NCI-H460 (cell line): Measurements from ENCODE around the gene RBM33. TPM values are rescaled to one million over a fixed set of nuclear protein-coding genes. Genes with fewer than 3 reads are reported as not detected.
"Not testable (repeated sequence)": the region's sequence is repeated elsewhere in the genome, so short reads cannot be mapped to it uniquely, and the experiment has no call there.

ENCODE experiments used
- DNase-seq: peaks from one replicate; pipeline ENCODE4 v3.0.0-alpha.2; 2016; ENCODE audit warnings: low read depth; ENCODE audit errors: extremely low read depth
- total RNA-seq: library from RNA; depleted of rRNA; stranded (reverse); fragments of >200 nt; shearing (Covaris generic); gene quantifications from 2 replicates; pipeline ENCODE4 v1.2.3, GENCODE V29; 2014

Gene RBM33
- total RNA-seq, 1 experiment from 2014 or later: 20.9 TPM

GRCh38 chr7:155685791-155686160 is 41.3 kb downstream of the RBM33 start:
- DNase-seq: no peak

- not testable (repeated sequence) for DNase-seq
Measured at GRCh38 chr7:155686620-155687324, 42.3 kb downstream of the RBM33 start.

- DNase-seq: not testable (repeated sequence)
Measured at GRCh38 chr7:155688237-155688636, 43.8 kb downstream of the RBM33 start.

GRCh38 chr7:155690655-155691054 is 46.2 kb downstream of the RBM33 start:
- DNase-seq: not testable (repeated sequence)

GRCh38 chr7:155692317-155692716 is 47.9 kb downstream of the RBM33 start:
- DNase-seq: no peak

- DNase-seq: no peak
Measured at GRCh38 chr7:155693826-155694225, 49.4 kb downstream of the RBM33 start.

- DNase-seq: no peak
Measured at GRCh38 chr7:155694851-155695250, 50.4 kb downstream of the RBM33 start.

GRCh38 chr7:155696747-155697146 is 52.3 kb downstream of the RBM33 start:
- no peak for DNase-seq

GRCh38 chr7:155698633-155699032 is 54.2 kb downstream of the RBM33 start:
- DNase-seq: no peak

- no peak for DNase-seq
Measured at GRCh38 chr7:155699180-155699579, 54.7 kb downstream of the RBM33 start.

- DNase-seq: no peak
Measured at GRCh38 chr7:155700847-155701246, 56.4 kb downstream of the RBM33 start.

GRCh38 chr7:155701972-155702544 is 57.6 kb downstream of the RBM33 start:
- DNase-seq: no peak

- DNase-seq: no peak
Measured at GRCh38 chr7:155702616-155703015, 58.2 kb downstream of the RBM33 start.

GRCh38 chr7:155705623-155706360 is 61.3 kb downstream of the RBM33 start:
- DNase-seq: no peak

GRCh38 chr7:155706376-155706775 is 61.9 kb downstream of the RBM33 start:
- no peak for DNase-seq

- no peak for DNase-seq
Measured at GRCh38 chr7:155709453-155709852, 65.0 kb downstream of the RBM33 start.

GRCh38 chr7:155710031-155710430 is 65.6 kb downstream of the RBM33 start:
- DNase-seq: no peak

GRCh38 chr7:155710530-155710929 is 66.1 kb downstream of the RBM33 start:
- DNase-seq: no peak

- no peak for DNase-seq
Measured at GRCh38 chr7:155711081-155711480, 66.6 kb downstream of the RBM33 start.

GRCh38 chr7:155713384-155713783 is 68.9 kb downstream of the RBM33 start:
- no peak for DNase-seq

- no peak for DNase-seq
Measured at GRCh38 chr7:155714702-155715101, 70.2 kb downstream of the RBM33 start.
